NOMO-1 treated with DMSO at 0.1 percent for 48 hours (cell line): ENCODE measurements around the gene MIEF1.
"Not testable (repeated sequence)": the region's sequence is repeated elsewhere in the genome, so short reads cannot be mapped to it uniquely, and the experiment has no call there.

Experiments used
- DNase-seq: peaks from one replicate; lab custom pipeline; 2025; ENCODE audit not compliant: unreplicated experiment; lab: John Stamatoyannopoulos, UW

MIEF1 gene

DNA sequence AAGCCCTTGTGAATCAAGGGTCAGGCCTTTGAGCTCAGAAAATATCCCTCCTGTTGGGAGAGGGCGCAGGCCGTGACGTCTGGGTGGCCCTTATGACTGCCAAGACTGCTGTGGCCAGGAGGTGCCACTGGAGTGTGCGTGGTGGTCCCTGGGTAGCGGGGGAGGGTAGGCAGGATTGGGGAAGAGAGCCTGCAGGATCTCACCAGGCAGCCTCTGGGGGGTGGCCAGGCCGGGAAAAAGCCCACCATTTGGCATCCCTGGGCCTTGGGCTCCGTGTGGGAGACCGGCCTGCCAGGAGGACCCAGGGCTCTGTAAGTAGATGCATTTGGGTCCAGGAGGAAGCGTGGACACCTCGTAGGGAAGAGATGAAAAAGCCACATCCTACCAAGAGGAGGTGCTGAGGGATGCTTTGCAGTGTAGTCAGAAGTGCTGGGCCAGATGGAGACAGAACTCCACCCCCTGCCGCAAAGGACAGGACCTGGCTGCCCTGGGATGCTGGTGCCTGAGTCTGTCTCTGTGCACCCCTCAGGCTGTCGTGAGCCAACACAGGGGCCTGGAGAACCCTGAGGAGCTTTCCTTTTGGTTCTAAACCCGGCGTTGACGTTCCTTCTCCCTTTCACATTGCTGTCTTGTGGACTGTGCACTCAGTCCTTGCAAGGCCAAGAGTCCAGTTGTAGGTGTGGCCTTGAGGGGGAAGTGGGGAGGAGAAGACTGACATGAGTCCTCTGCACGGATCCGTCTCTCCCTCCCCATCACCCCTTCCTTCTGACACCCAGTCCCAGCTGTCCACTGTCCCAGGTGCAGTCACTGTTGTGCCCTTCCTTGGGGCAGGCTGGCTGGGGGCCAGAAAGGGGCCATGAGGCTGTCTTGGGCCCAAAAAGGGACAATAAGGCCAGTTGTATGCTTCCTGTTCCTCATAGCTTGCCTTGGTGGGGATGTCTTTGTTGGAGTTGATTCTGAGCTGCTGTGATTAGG, 12.7 kb upstream of the MIEF1 start:
- no peak for DNase-seq

DNA sequence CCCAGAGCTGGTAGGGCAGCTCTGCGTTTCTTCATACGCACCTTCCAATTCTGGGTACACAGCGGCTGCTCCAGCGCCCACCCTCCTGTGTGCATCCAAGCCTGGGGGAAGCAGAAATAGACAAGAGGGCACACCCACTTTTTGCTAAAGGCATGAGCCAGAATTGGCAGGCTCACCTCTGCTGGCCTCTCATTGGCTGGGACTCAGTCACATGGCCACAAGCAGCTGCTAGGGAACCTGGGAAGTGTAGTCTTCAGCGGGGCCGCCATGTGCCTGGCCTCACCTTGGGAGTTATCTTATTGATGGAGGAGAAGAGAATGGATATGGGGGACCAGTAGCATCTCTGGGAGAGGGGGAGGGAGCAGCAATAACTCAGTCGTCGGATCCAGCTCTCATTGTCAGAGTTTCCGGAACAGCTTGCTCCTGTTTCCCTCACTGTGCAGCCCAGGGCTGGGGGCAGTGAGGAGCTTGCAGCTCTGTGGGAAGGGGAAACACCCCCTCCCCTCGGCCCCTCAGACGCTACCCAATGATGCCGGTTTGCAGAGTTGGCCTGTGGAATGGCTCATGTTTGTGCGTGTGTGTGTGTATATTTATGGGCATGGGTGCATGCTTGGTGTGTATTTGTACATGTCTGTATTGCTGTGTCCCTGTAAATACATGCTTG, 11.8 kb upstream of the MIEF1 start:
- DNase-seq: peak; percentile 77

DNA sequence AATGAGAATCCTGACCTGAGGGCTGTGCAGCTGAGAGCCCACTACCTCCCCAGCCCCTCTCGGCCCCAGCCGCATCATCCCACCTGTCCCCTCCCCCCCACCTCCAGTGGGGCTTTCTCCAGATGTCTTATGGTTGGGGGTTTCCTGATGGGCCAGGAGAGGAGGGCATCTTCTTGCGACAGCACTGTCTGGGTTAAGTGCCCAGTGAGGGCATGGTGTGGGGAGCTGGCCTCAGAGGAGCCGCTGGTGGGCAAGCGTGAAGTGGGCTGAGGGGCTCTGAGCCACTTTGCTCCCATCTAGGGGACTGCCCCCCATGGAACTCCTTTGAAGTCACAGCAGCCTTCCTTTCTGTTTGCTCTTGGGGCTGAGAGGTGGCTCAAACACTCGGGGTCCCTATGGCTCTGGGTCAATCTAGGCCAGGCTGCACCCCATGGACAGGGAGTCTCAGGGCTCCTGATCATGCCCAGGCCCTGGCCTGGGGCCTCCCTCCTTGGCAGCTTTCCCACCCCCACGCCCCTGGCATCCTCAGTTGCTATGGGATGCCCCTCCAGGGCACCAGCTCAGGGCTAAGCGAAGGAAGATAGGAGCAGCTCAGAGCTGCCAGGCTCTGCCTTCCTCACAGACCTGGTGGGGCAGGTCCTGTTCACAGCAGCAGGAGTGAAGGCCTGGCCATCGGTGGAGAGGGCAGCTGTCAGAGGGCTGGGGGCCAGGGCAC, 11.0 kb upstream of the MIEF1 start:
- no peak for DNase-seq

DNA sequence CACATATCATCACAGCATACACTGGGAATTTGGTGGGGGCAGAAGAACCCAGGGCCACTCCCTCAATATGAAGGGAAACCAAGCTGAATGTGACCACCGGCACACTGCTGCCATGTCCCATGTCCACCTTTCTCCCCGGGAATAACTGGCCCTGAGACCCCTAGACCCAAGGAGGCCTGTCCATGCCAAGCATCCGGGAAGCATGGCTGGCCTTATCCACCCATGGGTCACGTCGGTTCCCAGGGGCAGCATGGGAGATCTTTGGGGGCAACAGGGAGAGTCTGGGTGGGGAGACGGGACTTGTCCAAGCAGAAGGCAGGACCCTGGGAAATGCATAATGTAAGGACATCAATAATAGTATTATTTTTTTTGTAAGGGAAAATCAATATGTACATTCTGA, 10.4 kb upstream of the MIEF1 start:
- no peak for DNase-seq

DNA sequence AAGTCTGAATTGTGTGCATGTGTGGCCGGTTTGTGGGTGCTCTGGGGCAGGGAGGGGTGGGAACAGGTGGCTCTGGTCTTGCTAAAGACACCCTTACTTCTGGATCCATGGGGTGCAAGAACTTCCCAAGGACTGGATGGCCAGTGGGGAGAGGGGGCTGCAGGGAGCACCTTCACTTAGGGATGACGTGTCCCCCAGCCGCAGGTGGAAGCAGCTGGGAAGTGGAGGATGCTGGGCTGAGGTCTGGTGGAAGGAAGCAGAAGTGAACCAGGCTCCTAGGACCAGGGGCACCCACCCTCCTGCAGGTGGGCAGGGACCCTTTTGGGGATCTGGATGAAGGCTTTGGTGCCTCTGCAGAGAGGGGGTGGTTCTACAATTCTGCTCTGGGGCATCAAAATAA, 9.9 kb upstream of the MIEF1 start:
- DNase-seq: no peak

DNA sequence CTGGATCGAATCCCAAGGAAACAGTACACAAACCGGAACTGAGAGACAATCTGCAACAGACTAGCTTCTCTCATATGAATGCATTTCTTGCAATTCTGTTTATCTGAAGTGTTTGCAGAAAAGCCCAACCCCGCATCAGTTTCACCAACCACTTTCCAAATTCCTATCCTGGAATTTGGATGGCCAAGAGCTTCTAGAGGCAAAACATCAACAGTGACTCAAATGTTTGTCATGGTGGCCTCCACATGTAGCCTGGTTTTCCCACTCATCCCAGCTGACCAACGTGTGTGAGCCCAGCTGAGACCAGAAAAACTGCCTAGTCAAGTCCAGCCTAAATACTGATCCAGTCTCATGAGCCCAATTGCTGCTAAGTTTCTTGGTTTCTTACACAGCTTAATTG, 8.3 kb upstream of the MIEF1 start:
- DNase-seq: no peak

DNA sequence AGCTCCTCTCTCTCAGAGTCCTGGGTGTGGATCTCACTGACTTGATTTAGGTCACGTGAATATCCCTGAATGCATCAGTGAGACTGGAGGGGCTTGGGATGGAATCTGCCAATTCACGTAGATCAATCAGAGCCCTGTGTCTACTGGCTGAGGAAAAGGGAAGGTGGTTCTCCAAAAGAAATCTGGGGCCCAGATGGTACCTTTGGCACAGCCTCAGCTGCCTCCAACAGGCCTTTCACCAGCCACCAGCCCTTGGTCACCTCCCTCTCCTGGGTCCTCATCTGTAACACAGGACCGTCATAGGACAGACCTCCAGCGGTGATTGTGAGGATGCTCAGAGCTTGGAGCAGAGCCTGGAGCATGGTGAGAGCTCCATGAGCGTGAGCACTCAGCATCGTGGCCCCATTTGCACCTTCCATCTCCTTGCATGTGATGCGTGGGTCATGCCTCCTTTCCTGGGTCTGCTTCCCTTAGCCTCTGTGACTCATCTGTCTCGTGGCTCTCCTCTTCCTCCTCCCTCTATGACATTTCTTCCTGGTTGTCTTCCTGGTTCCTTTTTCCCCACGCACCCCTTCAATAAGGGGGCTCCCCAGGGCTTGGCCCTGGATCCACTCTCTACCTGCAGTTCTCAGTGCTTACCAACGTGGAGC, 7.5 kb upstream of the MIEF1 start:
- no peak for DNase-seq

DNA sequence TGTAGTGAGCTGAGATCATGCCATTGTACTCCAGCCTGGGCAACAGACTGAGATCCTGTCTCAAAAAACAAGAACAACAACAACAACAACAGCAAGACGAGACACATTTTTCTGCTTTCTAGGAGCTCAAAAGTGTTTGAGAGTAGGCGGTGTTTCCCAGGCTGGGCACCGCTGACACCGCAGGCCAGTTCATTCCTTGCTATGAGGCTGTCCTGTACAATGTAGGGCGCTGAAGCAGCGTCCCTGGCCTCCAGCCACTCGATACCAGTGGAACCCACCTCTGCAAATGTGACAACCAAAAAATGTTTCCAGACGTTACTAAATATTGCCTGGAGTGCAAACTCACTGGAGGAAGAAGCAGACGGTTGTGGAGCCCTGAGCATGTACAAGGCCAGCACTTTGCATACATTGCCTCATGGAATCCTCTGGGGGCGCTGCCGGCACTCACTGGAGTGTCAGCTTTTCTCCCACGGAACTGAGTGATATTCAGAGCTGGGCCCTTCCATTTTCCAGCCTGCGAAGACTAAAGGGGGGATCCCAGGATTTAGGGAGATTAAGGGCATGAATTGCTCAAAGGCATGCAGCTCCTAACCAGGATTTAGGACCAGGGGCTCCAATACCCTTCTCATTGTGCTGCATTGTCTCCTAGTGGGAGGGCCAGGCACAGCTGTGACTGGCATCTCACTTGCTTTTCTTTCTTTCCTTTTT, 5.8 kb upstream of the MIEF1 start:
- DNase-seq: peak; percentile 69

DNA sequence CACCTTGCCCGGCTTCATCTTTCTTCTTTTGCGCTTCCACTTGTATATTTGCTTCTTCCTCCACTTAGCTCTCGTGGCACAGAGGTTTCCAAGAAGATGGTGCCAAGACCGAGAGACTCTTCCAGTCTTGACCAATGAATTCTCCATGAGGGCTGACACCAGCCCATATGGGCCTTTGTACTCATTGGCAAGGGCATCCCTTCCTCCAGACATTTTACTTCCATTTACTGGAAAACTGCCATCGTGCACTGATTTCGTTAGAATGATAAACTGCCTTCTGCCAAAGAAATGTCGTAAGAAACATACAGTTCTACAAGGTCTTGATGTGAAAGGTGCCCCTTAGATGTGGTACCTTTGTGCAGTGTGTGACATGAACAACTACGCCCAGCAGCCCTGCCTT, 4.7 kb upstream of the MIEF1 start:
- no peak for DNase-seq

DNA sequence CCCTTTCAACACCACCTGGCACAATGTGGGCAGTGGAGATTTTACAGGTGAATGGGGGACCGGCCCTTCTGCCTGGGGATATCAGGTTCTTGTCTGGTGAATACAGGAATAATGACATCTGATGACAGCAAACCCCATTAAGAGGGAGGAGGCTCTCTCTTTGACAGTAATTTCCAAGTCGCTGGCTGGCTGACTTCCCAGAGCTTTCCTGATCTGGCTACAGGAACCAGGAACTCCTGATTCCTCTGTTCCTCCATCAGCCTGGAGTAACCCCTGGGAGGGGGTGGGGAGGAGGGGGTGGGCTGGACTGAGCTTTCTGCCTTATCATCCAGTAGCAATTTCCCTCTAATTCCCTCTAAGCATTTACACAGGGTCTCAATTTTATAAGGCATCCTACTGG, 3.7 kb upstream of the MIEF1 start:
- DNase-seq: no peak

DNA sequence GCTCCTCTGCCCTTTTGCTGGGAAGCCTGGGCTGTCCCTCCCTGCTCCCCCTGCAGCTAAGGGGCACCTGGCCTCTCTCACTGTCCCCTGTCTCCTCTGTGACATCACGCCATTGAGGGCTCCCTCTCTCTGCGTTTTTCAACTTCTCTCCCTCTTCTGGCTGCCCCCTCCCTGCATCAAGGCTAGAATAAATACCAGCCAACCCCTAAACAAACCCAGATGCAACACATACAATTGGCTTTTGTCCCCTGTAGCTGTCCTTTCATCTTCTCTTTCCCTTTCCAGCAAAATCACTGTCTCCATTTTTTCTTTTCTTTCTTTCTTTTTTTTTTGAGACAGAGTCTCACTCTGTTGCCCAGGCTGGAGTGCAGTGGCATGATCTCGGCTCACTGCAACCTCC, 3.3 kb upstream of the MIEF1 start:
- no peak for DNase-seq

DNA sequence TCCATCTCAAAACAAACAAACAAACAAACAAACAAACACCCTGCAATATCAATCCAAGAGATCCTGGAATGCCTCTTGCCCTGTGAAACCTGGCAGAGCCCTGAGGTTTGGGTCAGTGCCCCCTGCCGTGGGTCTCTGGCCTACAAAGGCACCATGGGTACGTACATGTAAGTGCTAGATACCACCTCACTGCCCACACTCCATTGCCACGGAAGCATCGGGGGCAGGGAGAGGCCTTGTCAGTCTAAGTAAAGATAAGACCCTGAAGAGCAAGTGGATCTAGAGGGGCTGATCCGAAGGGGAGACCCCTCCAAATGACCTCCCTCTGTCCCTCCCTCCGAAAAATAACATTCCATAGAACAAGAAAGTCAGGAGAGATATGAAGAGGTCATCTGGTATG, 2.0 kb upstream of the MIEF1 start:
- DNase-seq: no peak

DNA sequence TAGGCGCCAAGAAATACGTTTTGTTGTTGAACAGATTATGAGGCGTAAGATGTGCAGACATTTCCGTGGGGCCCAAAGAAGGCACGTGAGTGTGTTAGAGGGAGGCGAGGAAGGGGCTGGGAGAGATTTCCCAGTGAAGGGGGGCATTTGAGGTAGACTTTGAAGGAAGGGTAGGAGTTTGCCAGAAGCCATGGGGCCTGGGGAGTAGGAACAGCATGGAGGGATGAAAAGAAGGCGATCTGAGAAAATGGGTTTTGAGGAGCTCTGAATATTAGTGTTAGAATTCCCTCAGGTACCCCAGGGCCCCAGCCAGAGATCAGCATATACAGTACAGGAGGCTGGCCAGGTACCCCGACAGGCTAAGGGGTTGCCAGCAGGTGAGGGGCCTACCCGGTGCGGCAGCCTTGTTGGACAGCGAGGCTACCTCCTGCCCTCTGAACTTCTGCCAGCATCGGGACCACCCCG, 414 bp upstream of the MIEF1 start:
- DNase-seq: no peak

DNA sequence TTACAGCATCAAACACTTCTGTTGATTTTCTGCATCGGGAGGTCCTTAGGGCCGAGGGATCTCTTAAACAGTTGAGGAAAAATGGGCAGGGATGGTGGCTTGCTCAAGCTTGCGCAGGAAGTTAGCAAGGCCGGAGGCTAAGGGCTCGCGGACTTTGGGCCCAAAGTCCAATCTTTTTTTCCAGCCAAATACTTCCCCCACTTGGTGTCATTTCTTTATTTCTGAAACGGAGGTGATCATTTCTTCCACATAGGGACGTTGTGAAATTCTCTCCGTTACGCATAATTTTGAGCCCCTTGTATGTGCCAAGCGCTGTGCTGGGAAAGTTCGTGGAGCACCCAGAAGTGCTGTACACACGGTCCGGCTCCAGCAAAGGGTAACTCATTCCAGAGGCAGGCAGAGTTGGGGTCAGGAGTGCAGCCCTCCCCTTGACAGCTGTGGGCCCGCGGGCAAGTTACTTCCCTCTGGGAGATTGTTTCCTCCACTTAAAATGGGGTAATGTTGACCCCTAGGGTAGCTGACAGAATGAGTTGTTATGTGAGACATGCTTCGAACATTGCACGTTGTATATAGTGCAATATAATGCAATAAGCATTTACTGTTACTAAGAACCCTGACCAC, 809 bp downstream of the MIEF1 start:
- peak; percentile 54 for DNase-seq

DNA sequence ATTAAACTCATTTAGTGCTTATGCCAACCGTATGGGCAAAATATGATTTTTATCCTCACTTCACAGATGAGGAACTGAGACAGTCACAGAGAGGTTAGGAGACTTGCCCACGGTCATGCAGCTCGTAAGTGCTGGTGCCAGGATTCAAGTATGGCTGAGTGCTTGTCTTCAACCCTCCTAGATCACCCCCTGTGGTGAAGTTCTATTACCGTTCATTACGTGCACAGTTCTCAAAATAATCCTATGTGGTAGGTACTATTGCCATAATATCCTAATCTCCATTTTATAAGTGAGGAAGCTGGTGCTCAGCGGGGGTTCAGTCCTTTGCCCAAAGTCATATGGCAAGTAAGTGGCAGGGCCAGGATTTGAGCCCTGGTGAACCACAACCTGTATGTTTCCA, 1.5 kb downstream of the MIEF1 start:
- DNase-seq: no peak

DNA sequence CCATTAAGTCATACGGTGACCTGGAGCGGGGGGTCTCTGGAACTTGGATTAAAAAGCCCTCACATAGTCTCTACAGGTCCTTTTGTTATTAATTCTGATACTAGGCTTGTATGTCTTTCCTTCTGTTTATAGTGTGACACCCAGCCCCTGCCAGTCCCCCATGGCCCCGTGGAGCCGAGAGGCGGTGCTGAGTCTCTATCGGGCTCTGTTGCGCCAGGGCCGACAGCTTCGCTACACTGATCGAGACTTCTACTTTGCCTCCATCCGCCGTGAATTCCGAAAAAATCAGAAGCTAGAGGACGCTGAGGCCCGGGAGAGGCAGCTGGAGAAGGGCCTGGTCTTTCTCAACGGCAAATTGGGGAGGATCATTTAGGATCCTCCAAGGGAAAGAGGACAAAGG, 2.0 kb downstream of the MIEF1 start:
- no peak for DNase-seq

DNA sequence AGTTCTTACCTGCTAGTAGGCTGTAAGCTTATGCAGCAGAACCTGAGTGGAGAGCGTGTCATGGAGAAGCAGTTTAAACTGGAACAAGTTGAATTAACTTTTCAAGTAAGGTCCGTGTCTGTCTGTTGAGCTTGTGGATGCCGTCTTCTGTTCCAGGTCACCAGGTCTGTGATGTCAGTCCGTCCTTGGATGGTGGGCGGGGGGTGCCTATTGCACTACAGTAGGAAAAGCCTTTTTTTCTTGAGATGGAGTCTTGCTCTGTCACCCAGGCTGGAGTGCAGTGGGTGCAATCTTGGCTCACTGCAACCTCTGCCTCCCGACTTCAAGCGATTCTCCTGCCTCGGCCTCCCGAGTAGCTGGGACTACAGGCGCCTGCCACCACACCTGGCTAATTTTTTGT, 4.9 kb downstream of the MIEF1 start:
- not testable (repeated sequence) for DNase-seq

DNA sequence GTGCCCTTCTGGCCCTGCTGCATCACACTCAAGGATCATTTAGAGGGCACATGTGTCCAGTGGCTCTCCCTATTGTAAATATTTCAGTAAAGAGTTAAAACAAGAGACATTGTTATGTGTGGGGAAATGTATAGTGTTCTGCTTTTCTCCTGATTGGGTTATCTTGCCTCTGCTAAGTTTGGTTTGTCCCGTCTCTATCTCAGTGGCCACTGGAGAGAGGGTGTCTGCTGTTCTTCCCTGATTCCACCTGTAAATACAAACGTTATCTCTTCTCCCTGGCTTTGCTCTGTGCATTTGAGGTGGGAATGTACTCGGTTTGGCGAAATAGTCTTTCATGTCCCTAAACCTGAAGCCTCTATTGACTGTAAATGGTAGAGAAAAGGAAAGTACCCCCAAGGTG, 6.3 kb downstream of the MIEF1 start:
- no peak for DNase-seq

DNA sequence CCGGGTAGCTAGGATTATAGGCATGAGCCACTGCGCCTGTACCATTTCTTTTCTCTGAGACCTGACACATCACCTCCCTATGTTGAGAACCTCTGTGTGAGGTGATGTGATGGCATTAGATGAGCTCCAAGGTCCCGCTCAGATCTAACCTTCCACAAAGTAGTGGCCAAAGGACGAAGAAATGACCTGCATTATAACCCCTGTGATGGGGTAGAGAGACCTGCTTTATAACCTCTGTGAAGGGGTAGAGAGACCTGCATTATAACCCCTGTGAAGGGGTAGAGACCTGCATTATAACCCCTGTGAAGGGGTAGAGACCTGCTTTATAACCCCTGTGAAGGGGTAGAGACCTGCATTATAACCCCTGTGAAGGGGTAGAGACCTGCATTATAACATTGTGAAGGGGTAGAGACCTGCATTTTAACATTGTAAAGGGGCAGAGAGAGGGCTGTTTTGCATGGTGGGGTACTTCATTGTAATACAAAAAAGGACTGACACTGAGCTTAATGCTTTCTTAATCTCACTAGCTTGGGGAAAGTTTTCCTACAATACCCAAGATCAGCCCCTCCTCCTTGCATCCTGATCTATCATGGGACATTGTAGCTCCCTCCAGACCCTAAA, 8.5 kb downstream of the MIEF1 start:
- DNase-seq: no peak

DNA sequence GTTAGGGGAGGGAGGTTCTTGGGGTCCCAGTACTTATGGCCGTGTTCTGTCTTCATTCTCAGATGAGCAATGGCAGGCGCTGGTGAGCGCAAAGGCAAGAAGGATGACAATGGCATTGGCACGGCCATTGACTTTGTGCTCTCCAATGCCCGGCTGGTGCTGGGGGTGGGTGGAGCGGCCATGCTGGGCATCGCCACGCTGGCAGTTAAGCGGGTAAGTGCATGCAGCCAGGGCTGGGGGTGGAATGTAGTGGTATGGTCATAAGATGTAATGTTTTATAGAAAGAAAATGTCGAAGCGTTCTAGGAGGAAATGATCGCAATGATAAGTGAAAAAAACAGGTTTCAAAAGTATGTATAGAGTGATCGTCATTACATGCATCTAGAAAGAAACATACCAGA, 9.1 kb downstream of the MIEF1 start:
- DNase-seq: no peak
